ENCODE results near the gene ABCG1.
"Not testable (repeated sequence)": the region's sequence is repeated elsewhere in the genome, so short reads cannot be mapped to it uniquely, and the experiment has no call there.

ABCG1 gene

DNA sequence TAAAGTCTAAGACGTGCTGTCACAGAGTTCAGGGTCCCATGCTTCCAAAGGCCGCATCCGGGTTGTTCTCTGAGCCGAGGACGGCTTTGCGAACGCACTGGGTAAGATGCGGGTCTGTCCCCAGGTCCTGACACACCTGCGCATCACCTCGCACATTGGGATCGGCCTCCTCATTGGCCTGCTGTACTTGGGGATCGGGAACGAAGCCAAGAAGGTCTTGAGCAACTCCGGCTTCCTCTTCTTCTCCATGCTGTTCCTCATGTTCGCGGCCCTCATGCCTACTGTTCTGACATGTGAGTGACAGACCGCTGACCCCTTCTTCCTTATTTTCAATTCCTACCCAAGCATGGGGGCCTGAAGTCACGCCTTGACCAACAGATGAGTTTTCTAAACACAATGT is 71.0 kb downstream of the ABCG1 start:
- DNase-seq (ENCODE audit: low read depth in 1 of 2, low spot score in 1 of 2): no peak

- no peak for DNase-seq (ENCODE audit: low read depth in 1 of 2, low spot score in 1 of 2)
These were observed 71.6 kb downstream of the ABCG1 start for GRCh38 chr21:42290505-42290904.

DNA sequence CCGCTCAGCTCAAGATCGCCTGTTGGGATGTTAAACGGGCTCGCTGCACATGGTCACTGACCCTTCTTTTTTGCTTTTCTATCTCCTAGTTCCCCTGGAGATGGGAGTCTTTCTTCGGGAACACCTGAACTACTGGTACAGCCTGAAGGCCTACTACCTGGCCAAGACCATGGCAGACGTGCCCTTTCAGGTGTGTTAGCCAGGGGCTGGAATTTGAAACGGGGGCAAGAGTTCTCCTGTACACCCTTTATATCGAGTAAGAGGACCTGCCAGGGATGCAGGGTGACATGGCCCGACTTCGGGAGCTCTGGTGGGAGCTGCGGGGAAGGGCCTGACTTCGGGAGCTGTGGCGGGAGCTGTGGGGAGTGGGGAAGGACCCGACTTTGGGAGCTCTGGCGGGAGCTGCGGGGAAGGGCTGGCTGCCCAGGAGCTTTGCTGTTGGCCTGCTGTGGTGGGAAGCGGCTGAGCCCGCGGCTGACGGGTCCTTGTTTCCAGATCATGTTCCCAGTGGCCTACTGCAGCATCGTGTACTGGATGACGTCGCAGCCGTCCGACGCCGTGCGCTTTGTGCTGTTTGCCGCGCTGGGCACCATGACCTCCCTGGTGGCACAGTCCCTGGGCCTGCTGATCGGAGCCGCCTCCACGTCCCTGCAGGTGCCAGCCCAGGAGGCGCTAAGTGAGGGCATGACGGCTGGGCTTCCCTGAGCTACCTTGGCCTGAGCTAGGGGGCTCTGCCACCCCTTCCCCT is 72.2 kb downstream of the ABCG1 start:
- DNase-seq (ENCODE audit: low read depth in 1 of 2, low spot score in 1 of 2): no peak

GRCh38 chr21:42291751-42292562 is 73.0 kb downstream of the ABCG1 start:
- no peak for DNase-seq (ENCODE audit: low read depth in 1 of 2, low spot score in 1 of 2)

GRCh38 chr21:42292563-42293142 is 73.7 kb downstream of the ABCG1 start:
- DNase-seq (ENCODE audit: low read depth in 1 of 2, low spot score in 1 of 2): not testable (repeated sequence)

GRCh38 chr21:42293649-42294272 is 74.8 kb downstream of the ABCG1 start:
- no peak for DNase-seq (ENCODE audit: low read depth in 1 of 2, low spot score in 1 of 2)

- no peak for DNase-seq (ENCODE audit: low read depth in 1 of 2, low spot score in 1 of 2)
These were observed 75.4 kb downstream of the ABCG1 start for GRCh38 chr21:42294273-42294880.

DNA sequence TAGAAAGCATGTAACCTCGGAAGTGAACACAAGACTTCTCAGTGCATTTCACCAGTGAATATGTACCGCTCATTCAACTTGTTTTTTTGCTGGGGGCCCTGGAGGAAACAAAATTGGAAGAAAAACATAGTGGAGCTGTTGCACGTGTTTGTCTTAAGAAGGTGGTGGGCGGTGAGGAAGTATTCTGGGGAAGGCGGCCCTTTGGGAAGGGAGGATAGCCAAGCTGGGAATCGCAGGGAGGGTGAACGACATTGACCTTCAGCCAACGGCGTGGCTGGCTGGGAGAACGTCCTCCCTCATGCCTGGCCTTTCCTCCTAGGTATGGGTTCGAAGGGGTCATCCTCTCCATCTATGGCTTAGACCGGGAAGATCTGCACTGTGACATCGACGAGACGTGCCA is 76.9 kb downstream of the ABCG1 start:
- no peak for DNase-seq (ENCODE audit: low read depth in 1 of 2, low spot score in 1 of 2)

DNA sequence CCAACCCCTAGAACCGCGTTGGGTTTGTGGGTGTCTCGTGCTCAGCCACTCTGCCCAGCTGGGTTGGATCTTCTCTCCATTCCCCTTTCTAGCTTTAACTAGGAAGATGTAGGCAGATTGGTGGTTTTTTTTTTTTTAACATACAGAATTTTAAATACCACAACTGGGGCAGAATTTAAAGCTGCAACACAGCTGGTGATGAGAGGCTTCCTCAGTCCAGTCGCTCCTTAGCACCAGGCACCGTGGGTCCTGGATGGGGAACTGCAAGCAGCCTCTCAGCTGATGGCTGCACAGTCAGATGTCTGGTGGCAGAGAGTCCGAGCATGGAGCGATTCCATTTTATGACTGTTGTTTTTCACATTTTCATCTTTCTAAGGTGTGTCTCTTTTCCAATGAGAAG is 77.6 kb downstream of the ABCG1 start:
- DNase-seq (ENCODE audit: low read depth in 1 of 2, low spot score in 1 of 2): no peak

DNA sequence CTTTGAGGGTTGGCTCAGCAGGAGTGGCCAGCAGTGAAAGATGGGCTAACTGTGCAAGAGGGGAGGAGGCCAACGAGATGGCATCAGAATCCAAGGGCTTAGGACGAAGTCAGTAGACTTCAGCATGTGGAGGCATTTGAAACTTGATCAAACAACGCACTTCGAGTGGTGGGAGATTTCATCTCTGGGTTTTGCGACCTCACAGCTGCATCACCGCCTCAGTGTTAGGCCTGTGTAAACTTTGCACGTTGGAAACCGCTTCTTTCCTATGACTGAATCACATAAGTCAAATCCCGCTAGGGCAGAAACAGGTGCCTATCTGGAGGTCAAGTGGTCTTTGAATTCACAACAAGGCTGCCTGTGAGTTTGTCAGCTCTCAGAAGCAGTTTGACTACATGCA is 78.4 kb downstream of the ABCG1 start:
- no peak for DNase-seq (ENCODE audit: low read depth in 1 of 2, low spot score in 1 of 2)

- no peak for DNase-seq (ENCODE audit: low read depth in 1 of 2, low spot score in 1 of 2)
These were observed 79.3 kb downstream of the ABCG1 start for GRCh38 chr21:42298237-42298636.

DNA sequence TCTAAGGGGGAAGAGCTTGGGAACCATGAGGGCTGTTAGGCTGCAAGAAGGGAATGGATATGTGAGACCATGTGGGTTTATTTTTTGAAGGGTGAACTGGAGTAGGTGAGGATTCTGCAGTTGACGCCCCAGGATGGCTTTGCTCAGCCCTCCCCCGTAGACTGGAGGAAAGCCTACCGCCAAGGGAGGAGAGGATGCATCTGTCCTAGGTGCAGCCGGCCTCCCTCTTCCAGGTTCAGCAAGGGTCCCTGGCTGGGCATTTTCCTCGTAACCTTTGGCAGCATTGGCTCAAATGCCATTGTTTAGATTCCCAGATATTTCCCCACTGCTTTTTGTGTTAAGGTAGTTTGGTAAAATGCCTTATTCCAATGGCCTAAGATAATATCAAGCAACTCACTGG is 79.7 kb downstream of the ABCG1 start:
- no peak for DNase-seq (ENCODE audit: low read depth in 1 of 2, low spot score in 1 of 2)

GRCh38 chr21:42299324-42300044 is 80.5 kb downstream of the ABCG1 start:
- no peak for DNase-seq (ENCODE audit: low read depth in 1 of 2, low spot score in 1 of 2)

- DNase-seq (ENCODE audit: low read depth in 1 of 2, low spot score in 1 of 2): no peak
These were observed 81.2 kb downstream of the ABCG1 start for GRCh38 chr21:42300045-42300583.

DNA sequence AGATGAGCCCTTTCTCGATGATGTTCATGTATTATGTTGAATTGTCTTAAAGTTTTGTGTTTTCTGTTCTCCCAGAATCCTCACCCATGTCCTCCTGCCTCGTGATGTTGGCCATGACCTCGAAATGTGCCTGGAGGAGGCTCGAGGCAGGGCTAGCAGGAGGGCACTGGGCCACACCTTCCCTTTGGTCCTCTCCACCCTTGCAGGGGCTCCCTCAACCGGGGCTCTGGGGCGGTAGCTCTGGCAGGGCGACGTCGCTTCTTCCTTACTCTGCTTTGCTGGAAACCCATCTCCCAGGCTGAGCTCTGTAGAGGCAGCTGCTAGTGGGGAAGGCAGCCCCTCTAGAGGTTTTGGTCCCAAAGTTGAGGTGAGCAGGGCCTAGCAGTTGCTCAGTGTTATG is 82.0 kb downstream of the ABCG1 start:
- DNase-seq (ENCODE audit: low read depth in 1 of 2, low spot score in 1 of 2): no peak

GRCh38 chr21:42301371-42302075 is 82.6 kb downstream of the ABCG1 start:
- no peak for DNase-seq (ENCODE audit: low read depth in 1 of 2, low spot score in 1 of 2)

GRCh38 chr21:42302076-42302650 is 83.2 kb downstream of the ABCG1 start:
- DNase-seq (ENCODE audit: low read depth in 1 of 2, low spot score in 1 of 2): no peak

DNA sequence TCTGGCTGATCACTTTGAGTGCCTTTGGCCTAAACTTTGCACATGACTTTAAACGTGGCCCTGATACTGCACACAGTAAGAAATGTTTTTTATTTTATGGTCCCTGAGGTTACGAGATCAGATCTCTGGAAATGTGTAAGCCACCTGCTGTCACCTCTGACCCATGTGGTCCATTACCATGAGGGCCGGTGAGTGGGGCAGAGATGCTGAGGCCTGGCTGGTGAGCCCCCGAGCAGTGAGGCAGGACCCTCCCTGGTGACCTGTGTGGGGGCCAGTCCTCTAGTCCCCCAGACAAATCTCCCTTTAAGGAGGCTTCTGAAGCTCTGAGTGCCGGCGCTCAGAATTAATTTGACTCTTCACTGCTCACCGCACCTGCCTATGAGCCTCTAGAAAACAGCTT is 83.9 kb downstream of the ABCG1 start:
- DNase-seq (ENCODE audit: low read depth in 1 of 2, low spot score in 1 of 2): no peak

GRCh38 chr21:42303443-42303842 is 84.5 kb downstream of the ABCG1 start:
- no peak for DNase-seq (ENCODE audit: low read depth in 1 of 2, low spot score in 1 of 2)
